HL-60 (cell line): Measurements from ENCODE around the gene AGBL4.

Source experiments
- CTCF ChIP-seq: IDR thresholded peaks from one replicate; pipeline ENCODE4 v1.5.1; 2011; ENCODE audit warnings: low read length, control low read depth, inconsistent platforms; ENCODE audit not compliant: insufficient read depth
- SPI1 ChIP-seq: IDR thresholded peaks from 2 replicates; pipeline ENCODE4 v1.6.1; 2012; ENCODE audit warnings: low read depth, mild to moderate bottlenecking, borderline replicate concordance

GRCh38 chr1:48610628-48611542 is 1412.9 kb downstream of the AGBL4 start:
- TF ChIP-seq SPI1 (no peak), CTCF (no peak)
